ENCODE results near the gene RANGRF.
A peak's percentile ranks its signal among the peaks of the same experiment; 100 is the strongest.
"Not testable (repeated sequence)": the region's sequence is repeated elsewhere in the genome, so short reads cannot be mapped to it uniquely, and the experiment has no call there.

The RANGRF gene, protein sequence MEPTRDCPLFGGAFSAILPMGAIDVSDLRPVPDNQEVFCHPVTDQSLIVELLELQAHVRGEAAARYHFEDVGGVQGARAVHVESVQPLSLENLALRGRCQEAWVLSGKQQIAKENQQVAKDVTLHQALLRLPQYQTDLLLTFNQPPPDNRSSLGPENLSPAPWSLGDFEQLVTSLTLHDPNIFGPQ

GRCh38 chr17:8288336-8289102 is at the start of gene RANGRF:
RANGRF (plus strand) TSS chr17:8288670; CDS start chr17:8288789, 119 bp downstream.
- peak; percentile 91 for DNase-seq (ENCODE audit: low spot score)
- TF ChIP-seq, protein P1, sequence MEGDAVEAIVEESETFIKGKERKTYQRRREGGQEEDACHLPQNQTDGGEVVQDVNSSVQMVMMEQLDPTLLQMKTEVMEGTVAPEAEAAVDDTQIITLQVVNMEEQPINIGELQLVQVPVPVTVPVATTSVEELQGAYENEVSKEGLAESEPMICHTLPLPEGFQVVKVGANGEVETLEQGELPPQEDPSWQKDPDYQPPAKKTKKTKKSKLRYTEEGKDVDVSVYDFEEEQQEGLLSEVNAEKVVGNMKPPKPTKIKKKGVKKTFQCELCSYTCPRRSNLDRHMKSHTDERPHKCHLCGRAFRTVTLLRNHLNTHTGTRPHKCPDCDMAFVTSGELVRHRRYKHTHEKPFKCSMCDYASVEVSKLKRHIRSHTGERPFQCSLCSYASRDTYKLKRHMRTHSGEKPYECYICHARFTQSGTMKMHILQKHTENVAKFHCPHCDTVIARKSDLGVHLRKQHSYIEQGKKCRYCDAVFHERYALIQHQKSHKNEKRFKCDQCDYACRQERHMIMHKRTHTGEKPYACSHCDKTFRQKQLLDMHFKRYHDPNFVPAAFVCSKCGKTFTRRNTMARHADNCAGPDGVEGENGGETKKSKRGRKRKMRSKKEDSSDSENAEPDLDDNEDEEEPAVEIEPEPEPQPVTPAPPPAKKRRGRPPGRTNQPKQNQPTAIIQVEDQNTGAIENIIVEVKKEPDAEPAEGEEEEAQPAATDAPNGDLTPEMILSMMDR (IDR thresholded peaks at IDR 0.05), result no peak
- peak within 1 kb of the TSS; percentile 95 to 96 for H3K27ac ChIP-seq
- peak within 1 kb of the TSS; percentile 82 for H3K4me3 ChIP-seq

GRCh38 chr17:8243827-8244226 is 44.6 kb upstream of the RANGRF start:
- Histone ChIP-seq H3K4me3 (no peak overlapping the region), H3K27ac (no peak overlapping the region)
- no peak for DNase-seq (ENCODE audit: low spot score)
- TF ChIP-seq, protein P1 (IDR thresholded peaks at IDR 0.05), result no peak

GRCh38 chr17:8244768-8245167 is 43.7 kb upstream of the RANGRF start:
- no peak overlapping the region for H3K4me3 ChIP-seq
- no peak overlapping the region for H3K27ac ChIP-seq
- no peak for DNase-seq (ENCODE audit: low spot score)
- TF ChIP-seq, protein P1 (IDR thresholded peaks at IDR 0.05), result no peak

DNA sequence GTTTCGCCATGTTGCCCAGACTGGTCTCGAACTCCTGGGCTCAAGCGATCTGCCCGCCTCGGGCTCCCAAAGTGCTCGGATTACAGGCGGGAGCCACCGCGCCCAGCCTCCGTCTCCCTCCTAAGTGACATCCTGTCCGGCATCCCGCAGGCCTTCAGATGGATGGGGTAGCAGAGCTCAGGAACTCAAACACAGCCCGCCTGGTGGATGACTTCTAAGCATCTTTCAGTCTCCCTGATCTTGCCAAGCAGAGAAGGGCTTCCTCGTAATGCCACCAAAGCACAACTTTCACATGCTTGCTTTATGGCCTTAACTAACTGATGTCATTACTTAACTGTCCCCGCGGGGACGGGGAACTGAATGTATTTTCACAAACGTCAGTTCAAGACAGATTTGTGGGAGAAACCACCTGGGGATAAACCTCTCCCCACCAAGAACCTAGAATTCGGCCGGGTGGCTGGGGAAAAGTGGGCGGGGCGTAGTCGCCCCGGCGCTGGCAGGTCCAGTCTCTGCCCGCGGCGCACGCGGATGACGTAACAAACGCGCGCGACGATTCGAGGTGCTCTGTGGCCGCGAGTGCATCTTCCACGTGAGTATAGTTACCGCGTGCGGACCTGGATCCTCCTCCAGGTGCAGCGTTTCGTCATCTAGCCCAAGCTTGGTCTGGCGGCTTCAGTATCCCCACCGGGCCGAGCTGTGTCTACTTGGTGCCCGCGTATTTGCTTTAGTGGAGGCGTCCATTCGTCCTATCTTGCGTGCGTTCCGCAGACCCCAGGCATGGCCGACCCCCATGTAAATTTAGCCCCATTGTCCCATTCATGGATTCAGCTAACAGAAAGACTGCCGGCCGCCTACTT is 39.5 kb upstream of the RANGRF start, which contains the start of gene PFAS:
Gene PFAS, plus strand, starts transcription at position 539 of the 857 bp plus-strand sequence. CDS start 4,649 bp downstream, outside the sequence.
- H3K27ac ChIP-seq, result peak within 1 kb of the TSS; percentile 96 to 97
- TF ChIP-seq, protein P1 (IDR thresholded peaks at IDR 0.05), result no peak
- DNase-seq (ENCODE audit: low spot score), result peak; percentile 95
- peak within 1 kb of the TSS; percentile 77 for H3K4me3 ChIP-seq

- Histone ChIP-seq H3K4me3 (peak overlapping the region; percentile 77), H3K27ac (peak overlapping the region; percentile 96 to 97)
- TF ChIP-seq, protein P1 (IDR thresholded peaks at IDR 0.05), result no peak
- DNase-seq (ENCODE audit: low spot score), result no peak
Observed at GRCh38 chr17:8249621-8250500, 38.6 kb upstream of the RANGRF start.

DNA sequence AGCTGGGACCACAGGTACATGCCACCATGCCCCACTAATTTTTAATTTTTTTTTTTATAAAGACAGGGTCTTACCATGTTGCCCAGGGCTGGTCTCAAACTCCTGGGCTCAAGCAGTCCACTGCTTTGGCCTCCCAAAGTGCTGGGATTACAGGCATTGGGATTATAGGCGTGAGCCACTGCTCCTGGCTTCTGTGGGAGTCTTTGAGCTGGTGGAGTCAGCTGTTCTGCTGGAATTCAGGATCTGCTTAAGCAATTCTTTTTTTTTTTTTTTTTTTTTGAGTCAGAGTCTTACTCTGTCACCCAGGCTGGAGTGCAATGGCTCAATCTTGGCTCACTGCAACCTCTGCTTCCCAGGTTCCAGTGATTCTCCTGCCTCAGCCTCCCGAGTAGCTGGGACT is 37.1 kb upstream of the RANGRF start:
- not testable (repeated sequence) for H3K4me3 ChIP-seq; H3K27ac ChIP-seq; DNase-seq (ENCODE audit: low spot score)

Measured in coronary artery (tissue), 2 donors.